H1 (cell line): Measurements from ENCODE around the gene CACNG3. TPM values are rescaled to one million over a fixed set of nuclear protein-coding genes. Genes with fewer than 3 reads are reported as not detected.

Source experiments
- CTCF ChIA-PET: fragments of 300-600 bp; sonication (Branson Sonifier 250); formaldehyde crosslinking; loops from one replicate; lab custom pipeline; 2021; ENCODE audit not compliant: partially characterized antibody; lab: Charles Lee
- POLR2A ChIA-PET: fragments of 300-600 bp; sonication (Branson Sonifier 250); formaldehyde crosslinking; loops from one replicate; lab custom pipeline; 2021; ENCODE audit warnings: inconsistent platforms; ENCODE audit not compliant: partially characterized antibody; lab: Charles Lee
- DNase-seq, 2 experiments: peaks; one replicate each; pipeline versions ENCODE4 v3.0.0 to v3.0.0-alpha.2; 2010 to 2022; ENCODE audit warnings: low spot score in 2 of 2, low read depth in 1 of 2, mixed read lengths in 1 of 2
- FAIRE-seq: peaks from 2 replicates; lab custom pipeline; 2011; peaks lifted over from hg19 to GRCh38; lab: Jason Lieb, UNC
- H2AFZ ChIP-seq: 2 replicates; pipeline ENCODE4 v1.8.1; 2012; ENCODE audit warnings: low read length, inconsistent platforms
- H2AK5ac ChIP-seq: 2 replicates; pipeline ENCODE4 v1.6.1; 2013; ENCODE audit warnings: low read depth, low read length
- H2BK120ac ChIP-seq: replicated peaks from 2 replicates; pipeline ENCODE3; 2013; ENCODE audit warnings: low read depth, low read length, inconsistent platforms
- H2BK12ac ChIP-seq: 2 replicates; pipeline ENCODE4 v1.6.1; 2013; ENCODE audit warnings: low read depth, low read length
- H2BK15ac ChIP-seq: 2 replicates; pipeline ENCODE4 v1.6.1; 2013; ENCODE audit warnings: low read length
- H2BK20ac ChIP-seq: 2 replicates; pipeline ENCODE4 v1.6.1; 2013; ENCODE audit warnings: low read length
- H2BK5ac ChIP-seq: 2 replicates; pipeline ENCODE4 v1.6.1; 2013; ENCODE audit warnings: low read depth, low read length
- H3K14ac ChIP-seq: 2 replicates; pipeline ENCODE4 v1.6.1; 2013; ENCODE audit warnings: inconsistent platforms; ENCODE audit not compliant: insufficient read length
- H3K18ac ChIP-seq: 2 replicates; pipeline ENCODE4 v1.6.1; 2013; ENCODE audit warnings: low read length; ENCODE audit errors: extremely low read depth
- H3K23ac ChIP-seq: 2 replicates; pipeline ENCODE4 v1.6.1; 2013; ENCODE audit warnings: inconsistent platforms; ENCODE audit not compliant: insufficient read length
- H3K23me2 ChIP-seq: 2 replicates; pipeline ENCODE4 v1.6.1; 2013; ENCODE audit warnings: low read depth, low read length
- H3K27ac ChIP-seq: 2 replicates; pipeline ENCODE4 v1.6.1; 2011; ENCODE audit warnings: low read depth, low read length, inconsistent platforms
- H3K27me3 ChIP-seq, 4 experiments: replicated peaks in 1 of 4; 1 replicate in 1 of 4; 2 replicates in 3 of 4; pipeline versions ENCODE4 v1.6.1 to v1.8.1; 2011 to 2013; ENCODE audit warnings: low read length in 3 of 4, mild to moderate bottlenecking in 3 of 4, inconsistent platforms in 2 of 4, mixed read lengths in 2 of 4, moderate library complexity in 1 of 4; ENCODE audit not compliant: control insufficient read depth in 3 of 4, insufficient read depth in 3 of 4; ENCODE audit errors: extremely low read depth in 1 of 4
- H3K36me3 ChIP-seq, 4 experiments: 2 replicates each; pipeline versions ENCODE4 v1.6.1 to v1.8.1; 2011 to 2013; ENCODE audit warnings: mild to moderate bottlenecking in 4 of 4, low read length in 3 of 4, moderate library complexity in 2 of 4, control low read depth in 1 of 4, inconsistent platforms in 1 of 4; ENCODE audit not compliant: insufficient read depth in 4 of 4, control insufficient read depth in 2 of 4
- H3K4ac ChIP-seq: replicated peaks from 2 replicates; pipeline ENCODE3; 2013; ENCODE audit warnings: low read length, low read depth, mixed read lengths, inconsistent platforms; ENCODE audit not compliant: insufficient read length
- H3K4me1 ChIP-seq, 4 experiments: replicated peaks in 1 of 4; 1 replicate in 1 of 4; 2 replicates in 3 of 4; pipeline versions ENCODE4 v1.6.1 to v1.8.1; 2011 to 2013; ENCODE audit warnings: low read length in 3 of 4, inconsistent platforms in 2 of 4, mixed read lengths in 1 of 4; ENCODE audit not compliant: insufficient read depth in 4 of 4, control insufficient read depth in 3 of 4
- H3K4me2 ChIP-seq, 2 experiments: 2 replicates each; pipeline versions ENCODE4 v1.6.1 to v1.8.1; 2011 to 2013; ENCODE audit warnings: low read depth in 2 of 2, low read length in 2 of 2, control low read depth in 1 of 2, inconsistent platforms in 1 of 2, mild to moderate bottlenecking in 1 of 2; ENCODE audit not compliant: insufficient read depth in 1 of 2
- H3K4me3 ChIP-seq, 4 experiments: fragments of 200-600, 300-600 bp in 1 of 4; sonication (generic), shearing (Covaris generic), sonication (Bioruptor Twin) in 1 of 4; 2 replicates each; pipeline versions ENCODE4 v1.5.1 to v1.8.1; 2011 to 2016; ENCODE audit warnings: low read length in 4 of 4, low read depth in 3 of 4, control low read depth in 2 of 4, inconsistent platforms in 2 of 4, mild to moderate bottlenecking in 2 of 4, mixed read lengths in 1 of 4, moderate library complexity in 1 of 4; ENCODE audit not compliant: insufficient read depth in 2 of 4; ENCODE audit errors: extremely low read depth in 1 of 4
- H3K56ac ChIP-seq: replicated peaks from 2 replicates; pipeline ENCODE3; 2013; ENCODE audit warnings: low read depth, mild to moderate bottlenecking, mixed read lengths, low read length, inconsistent platforms; ENCODE audit not compliant: insufficient read length
- H3K79me1 ChIP-seq: 2 replicates; pipeline ENCODE4 v1.6.1; 2013; ENCODE audit warnings: low read depth, low read length, control low read depth
- H3K79me2 ChIP-seq, 2 experiments: 2 replicates each; pipeline versions ENCODE4 v1.6.1 to v1.8.1; 2012 to 2013; ENCODE audit warnings: low read length in 2 of 2, mild to moderate bottlenecking in 2 of 2, inconsistent platforms in 1 of 2; ENCODE audit not compliant: insufficient read depth in 2 of 2, control insufficient read depth in 1 of 2
- H3K9ac ChIP-seq, 4 experiments: replicated peaks in 1 of 4; 1 replicate in 1 of 4; 2 replicates in 3 of 4; pipeline versions ENCODE4 v1.6.1 to v1.8.1; 2011 to 2013; ENCODE audit warnings: low read depth in 3 of 4, low read length in 3 of 4, control low read depth in 2 of 4, mild to moderate bottlenecking in 2 of 4, moderate library complexity in 2 of 4, inconsistent platforms in 1 of 4; ENCODE audit errors: extremely low read depth in 1 of 4
- H3K9me3 ChIP-seq, 2 experiments: 2 replicates each; pipeline versions ENCODE4 v1.6.1 to v1.8.1; 2012 to 2013; ENCODE audit warnings: mild to moderate bottlenecking in 2 of 2, moderate library complexity in 2 of 2, control low read depth in 1 of 2, inconsistent platforms in 1 of 2, low read depth in 1 of 2, low read length in 1 of 2, mixed read lengths in 1 of 2; ENCODE audit not compliant: insufficient read depth in 2 of 2
- H4K20me1 ChIP-seq, 2 experiments: replicated peaks in 1 of 2; 2 replicates each; pipeline versions ENCODE3 to v1.8.1; 2011 to 2013; ENCODE audit warnings: inconsistent platforms in 2 of 2, low read length in 2 of 2, mild to moderate bottlenecking in 1 of 2; ENCODE audit not compliant: insufficient read depth in 2 of 2, control insufficient read depth in 1 of 2
- H4K5ac ChIP-seq: 2 replicates; pipeline ENCODE4 v1.6.1; 2013; ENCODE audit warnings: low read length, low read depth, mixed read lengths, inconsistent platforms; ENCODE audit not compliant: insufficient read length
- H4K8ac ChIP-seq: 2 replicates; pipeline ENCODE4 v1.8.0; 2013; ENCODE audit warnings: mild to moderate bottlenecking, moderate library complexity, low read length, inconsistent platforms; ENCODE audit not compliant: insufficient read depth; ENCODE audit errors: extremely low read depth
- H4K91ac ChIP-seq: replicated peaks from 2 replicates; pipeline ENCODE3; 2013; ENCODE audit warnings: low read length, mixed read lengths, inconsistent platforms; ENCODE audit not compliant: insufficient read length
- CTBP2 ChIP-seq: IDR thresholded peaks from 2 replicates; pipeline ENCODE4 v1.7.0; 2011; ENCODE audit warnings: borderline replicate concordance, mild to moderate bottlenecking, moderate library complexity, mixed read lengths, low read length; ENCODE audit not compliant: insufficient read depth, insufficient read length
- EZH2 ChIP-seq: fragments of 200-600 bp; sonication (generic); IDR thresholded peaks from 2 replicates; pipeline ENCODE4 v1.7.1; 2012; ENCODE audit warnings: low read depth, mild to moderate bottlenecking, moderate library complexity, low read length, inconsistent platforms; ENCODE audit not compliant: severe bottlenecking
- FOSL1 ChIP-seq: IDR thresholded peaks from 2 replicates; pipeline ENCODE4 v1.6.1; 2011; ENCODE audit warnings: mild to moderate bottlenecking, low read depth, low read length, moderate library complexity; ENCODE audit not compliant: insufficient read depth
- GABPA ChIP-seq: IDR thresholded peaks from 2 replicates; pipeline ENCODE4 v1.6.1; 2011; ENCODE audit warnings: mild to moderate bottlenecking, low read length, moderate library complexity, borderline replicate concordance; ENCODE audit not compliant: insufficient read depth
- HDAC6 ChIP-seq: IDR thresholded peaks from one replicate; pipeline ENCODE4 v1.7.1; 2012; ENCODE audit warnings: low read depth, mild to moderate bottlenecking, inconsistent platforms, low read length, moderate library complexity
- JUN ChIP-seq: IDR thresholded peaks from 2 replicates; pipeline ENCODE4 v1.6.1; 2011; ENCODE audit warnings: low read depth, mild to moderate bottlenecking, improper control_type of control experiment, low read length
- NRF1 ChIP-seq: IDR thresholded peaks from 2 replicates; pipeline ENCODE4 v1.6.1; 2011; ENCODE audit warnings: mild to moderate bottlenecking, low read depth, low read length, improper control_type of control experiment
- POLR2AphosphoS5 ChIP-seq: IDR thresholded peaks from 2 replicates; pipeline ENCODE4 v1.6.1; 2011; ENCODE audit warnings: low read depth, low read length
- RFX5 ChIP-seq: IDR thresholded peaks from 2 replicates; pipeline ENCODE4 v1.6.1; 2011; ENCODE audit warnings: low read depth, low read length, improper control_type of control experiment, borderline replicate concordance
- RXRA ChIP-seq: IDR thresholded peaks from 2 replicates; pipeline ENCODE4 v1.6.1; 2011; ENCODE audit warnings: low read depth, mild to moderate bottlenecking, low read length, moderate library complexity; ENCODE audit not compliant: insufficient read depth
- TAF7 ChIP-seq: optimal IDR thresholded peaks from 2 replicates; pipeline ENCODE3; 2011; ENCODE audit warnings: low read depth, mild to moderate bottlenecking, inconsistent platforms, low read length, moderate library complexity, borderline replicate concordance
- YY1 ChIP-seq: IDR thresholded peaks from 2 replicates; pipeline ENCODE4 v1.6.1; 2011; ENCODE audit warnings: low read depth, mild to moderate bottlenecking, low read length
- WGBS, 2 experiments: shearing (Covaris generic) in 1 of 2; methylation state at CpG; one replicate each; pipeline versions ENCODE4 v1.1.6 to v1.1.7; 2013 to 2015; ENCODE audit warnings: low lambda C conversion rate in 2 of 2, mixed read lengths in 2 of 2, inconsistent platforms in 1 of 2, low coverage in 1 of 2, missing lambda C conversion rate in 1 of 2; ENCODE audit not compliant: insufficient replicate concordance in 2 of 2, insufficient coverage in 1 of 2, insufficient read length in 1 of 2; ENCODE audit errors: extremely low coverage in 1 of 2, missing lambda C conversion rate in 1 of 2; 5-methylcytosine and 5-hydroxymethylcytosine counted together
- polyA plus RNA-seq, 7 experiments: library from polyadenylated mRNA; depleted of rRNA in 3 of 7; stranded (reverse) in 5 of 7; unstranded in 2 of 7; fragments of >200 nt in 5 of 7; fragments of 200-250 nt in 2 of 7; gene quantifications; 1 replicate in 5 of 7; 2 replicates in 1 of 7; 4 replicates in 1 of 7; pipeline versions ENCODE4 v1.2.1 to v1.2.3, GENCODE V29; 2011 to 2013; ENCODE audit warnings: missing spikeins in 2 of 7, mixed read lengths in 2 of 7
- total RNA-seq: library from RNA; stranded (reverse); fragmentation: NEBNext Ultra II Directional; extraction: Animal tissue kit (Norgen Biotek cat#: 25700); gene quantifications from 2 replicates; pipeline ENCODE4 v1.2.1, GENCODE V29; 2021
- TF ChIP-seq, protein P1 (sequence below): IDR thresholded peaks from 2 replicates; pipeline ENCODE4 v1.6.1; 2011; ENCODE audit warnings: low read length, improper control_type of control experiment

The CACNG3 gene
- total and polyA plus RNA-seq, 2 of the 8 experiments (the other 6 are each of a cell fraction or from before 2014, with no cell fraction given), result 0.12 TPM; not detected in 1

GRCh38 chr16:24275413-24275812, 19.3 kb downstream of the CACNG3 start:
- no peak overlapping the region for H4K5ac ChIP-seq
- WGBS, 2 experiments, result 98% methylated on average over 2 of the region's 2 CpGs; no CpG with 5 or more reads in 1 of the 2 experiments
- no peak overlapping the region for H2BK15ac ChIP-seq
- H2BK12ac ChIP-seq, result no peak overlapping the region
- H3K56ac ChIP-seq, result no peak overlapping the region
- no peaks in the 10 kb centered on the region for H3K36me3 ChIP-seq
- no peaks in the 10 kb centered on the region for H4K20me1 ChIP-seq
- H2BK5ac ChIP-seq, result no peak overlapping the region
- FAIRE-seq (no peak), DNase-seq (no peak)
- H3K9ac ChIP-seq, result no peak overlapping the region
- no peak overlapping the region for H3K27ac ChIP-seq
- H2AK5ac ChIP-seq, result no peak overlapping the region
- H3K27me3 ChIP-seq, result no peaks in the 10 kb centered on the region
- no peaks in the 10 kb centered on the region for H3K23me2 ChIP-seq
- no peaks in the 10 kb centered on the region for H3K79me1 ChIP-seq
- H2BK120ac ChIP-seq, result no peak overlapping the region
- H3K4me1 ChIP-seq, result no peaks in the 10 kb centered on the region; a peak in 2 of 7 replicates
- H3K4me2 ChIP-seq, result no peak overlapping the region
- H2BK20ac ChIP-seq, result no peak overlapping the region
- H4K8ac ChIP-seq, result no peak overlapping the region
- H4K91ac ChIP-seq, result no peak overlapping the region
- CTCF ChIA-PET, result interaction anchor here (0.7 to 1.5 kb wide), 6 partner anchors 13 to 238 kb away, joined by 3 to 4 read pairs (median 3); no protein-coding TSS in a partner anchor
- H3K9me3 ChIP-seq, result peaks cover 0 to 5% of the 10 kb centered on the region in 2 experiments; a peak in 1 of 4 replicates
- no peak overlapping the region for H2AFZ ChIP-seq
- no peak overlapping the region for H3K18ac ChIP-seq
- H3K4ac ChIP-seq, result no peak overlapping the region
- no peak overlapping the region for H3K23ac ChIP-seq
- POLR2A ChIA-PET, result no interaction called here
- no peaks in the 10 kb centered on the region for H3K79me2 ChIP-seq
- no peak overlapping the region for H3K4me3 ChIP-seq
- no peak overlapping the region for H3K14ac ChIP-seq
- TF ChIP-seq HDAC6 (no peak), CTBP2 (no peak), RXRA (no peak), TAF7 (no peak), GABPA (no peak), YY1 (no peak), EZH2 (no peak), POLR2AphosphoS5 (no peak), FOSL1 (no peak), NRF1 (no peak), JUN (no peak), RFX5 (no peak)
- TF ChIP-seq, protein P1, sequence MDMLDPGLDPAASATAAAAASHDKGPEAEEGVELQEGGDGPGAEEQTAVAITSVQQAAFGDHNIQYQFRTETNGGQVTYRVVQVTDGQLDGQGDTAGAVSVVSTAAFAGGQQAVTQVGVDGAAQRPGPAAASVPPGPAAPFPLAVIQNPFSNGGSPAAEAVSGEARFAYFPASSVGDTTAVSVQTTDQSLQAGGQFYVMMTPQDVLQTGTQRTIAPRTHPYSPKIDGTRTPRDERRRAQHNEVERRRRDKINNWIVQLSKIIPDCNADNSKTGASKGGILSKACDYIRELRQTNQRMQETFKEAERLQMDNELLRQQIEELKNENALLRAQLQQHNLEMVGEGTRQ, result no peak
